Calu3 (cell line): ENCODE results near the gene BLACAT1. TPM values are rescaled to one million over a fixed set of nuclear protein-coding genes. Genes with fewer than 3 reads are reported as not detected.

ENCODE experiments used
- BruUV-seq: library from RNA; stranded (reverse); fragments of 400-500 nt; replicated peaks from 2 replicates; lab custom pipeline; 2021; lab: Mats Ljungman, UMichigan
- CTCF ChIA-PET: fragments of 300-600 bp; sonication (Branson Sonifier 250); formaldehyde crosslinking; loops from one replicate; lab custom pipeline; 2022; ENCODE audit warnings: antibody characterized with exemption; lab: Charles Lee
- DNase-seq: peaks from one replicate; pipeline ENCODE4 v3.0.0; 2022
- H3K27ac Mint-ChIP-seq: one replicate; pipeline ENCODE4 v1.8.0; 2022; ENCODE audit warnings: mixed read lengths; ENCODE audit not compliant: unreplicated experiment
- H3K27me3 Mint-ChIP-seq: one replicate; pipeline ENCODE4 v1.8.0; 2022; ENCODE audit warnings: mixed read lengths; ENCODE audit not compliant: unreplicated experiment
- H3K36me3 Mint-ChIP-seq: one replicate; pipeline ENCODE4 v1.8.0; 2022; ENCODE audit warnings: mild to moderate bottlenecking, moderate library complexity, mixed read lengths; ENCODE audit not compliant: insufficient read depth, unreplicated experiment
- H3K4me1 Mint-ChIP-seq: one replicate; pipeline ENCODE4 v1.8.0; 2022; ENCODE audit warnings: mild to moderate bottlenecking, low read depth, mixed read lengths; ENCODE audit not compliant: unreplicated experiment
- H3K4me3 Mint-ChIP-seq: one replicate; pipeline ENCODE4 v1.8.0; 2022; ENCODE audit warnings: mild to moderate bottlenecking, low read depth, moderate library complexity, mixed read lengths; ENCODE audit not compliant: unreplicated experiment
- H3K9me3 Mint-ChIP-seq: one replicate; pipeline ENCODE4 v1.8.0; 2022; ENCODE audit warnings: low read depth, mixed read lengths; ENCODE audit not compliant: unreplicated experiment
- CTCF ChIP-seq: fragments of 200-600 bp; IDR thresholded peaks from one replicate; pipeline ENCODE4 v1.8.0; 2022; ENCODE audit warnings: antibody characterized with exemption; ENCODE audit not compliant: unreplicated experiment
- intact Hi-C: fragments of 100-400 bp; cut with micrococcal nuclease; formaldehyde crosslinking; loops from one replicate; pipeline ENCODE4 v1.10.0; 2022; ENCODE audit not compliant: unreplicated experiment
- total RNA-seq: library from RNA; stranded (reverse); gene quantifications from 2 replicates; pipeline ENCODE4 v1.2.3, GENCODE V29; 2022

The BLACAT1 gene
- total RNA-seq, 1 experiment from 2014 or later: 14.2 TPM

GRCh38 chr1:205452933-205453332 lies 2.9 kb downstream of the BLACAT1 start:
- intact Hi-C loops: no loop called here
- Mint-ChIP-seq H3K9me3 (no peaks in the 10 kb centered on the region), H3K27me3 (peaks cover 52% of the 10 kb centered on the region)

GRCh38 chr1:205452364-205452763 lies 3.5 kb downstream of the BLACAT1 start:
- CTCF ChIA-PET: no interaction called here
- intact Hi-C loops: no loop called here
- TF ChIP-seq CTCF: no peak
- Mint-ChIP-seq H3K4me1 (peaks cover 50% of the 10 kb centered on the region), H3K9me3 (no peaks in the 10 kb centered on the region), H3K27me3 (peaks cover 47% of the 10 kb centered on the region), H3K4me3 (no peak overlapping the region), H3K27ac (no peak overlapping the region), H3K36me3 (peaks cover 46% of the 10 kb centered on the region)
- BruUV-seq: no TSS peak
- DNase-seq: no peak

More at GRCh38 chr1:205452933-205453332, 2.9 kb downstream of the BLACAT1 start:
- Mint-ChIP-seq H3K4me1 (peaks cover 45% of the 10 kb centered on the region), H3K4me3 (no peak overlapping the region), H3K36me3 (peaks cover 45% of the 10 kb centered on the region), H3K27ac (no peak overlapping the region)
- TF ChIP-seq CTCF: no peak
- CTCF ChIA-PET: no interaction called here
- DNase-seq: no peak
- BruUV-seq: no TSS peak

GRCh38 chr1:205451759-205452164 lies 4.1 kb downstream of the BLACAT1 start:
- H3K4me1 Mint-ChIP-seq: peaks cover 56% of the 10 kb centered on the region
- TF ChIP-seq CTCF: no peak
- no peaks in the 10 kb centered on the region for H3K9me3 Mint-ChIP-seq
- no peak for DNase-seq
- no TSS peak for BruUV-seq
- peak overlapping the region; percentile 98 for H3K27ac Mint-ChIP-seq
- no peak overlapping the region for H3K4me3 Mint-ChIP-seq
- peaks cover 41% of the 10 kb centered on the region for H3K27me3 Mint-ChIP-seq
- peaks cover 52% of the 10 kb centered on the region for H3K36me3 Mint-ChIP-seq
- CTCF ChIA-PET: no interaction called here
- intact Hi-C loops: no loop called here

- peaks cover 35% of the 10 kb centered on the region for H3K27me3 Mint-ChIP-seq
- BruUV-seq: no TSS peak
- peaks cover 57% of the 10 kb centered on the region for H3K4me1 Mint-ChIP-seq
- CTCF ChIA-PET: interaction anchor here (0.6 to 3.0 kb wide), 3 partner anchors 11 to 27 kb away, joined by 4 to 35 read pairs (median 20); no protein-coding TSS in a partner anchor
- TF ChIP-seq CTCF: no peak
- peak overlapping the region; percentile 98 for H3K27ac Mint-ChIP-seq
- intact Hi-C loops: no loop called here
- no peaks in the 10 kb centered on the region for H3K9me3 Mint-ChIP-seq
- peak overlapping the region; percentile 100 for H3K4me3 Mint-ChIP-seq
- no peak for DNase-seq
- H3K36me3 Mint-ChIP-seq: peaks cover 58% of the 10 kb centered on the region
Observed at GRCh38 chr1:205451202-205451601, 4.6 kb downstream of the BLACAT1 start.
